ENCODE measurements around the gene ERC1.
"Not testable (repeated sequence)": the region's sequence is repeated elsewhere in the genome, so short reads cannot be mapped to it uniquely, and the experiment has no call there.

Gene ERC1

GRCh38 chr12:1287446-1287975, 296.5 kb downstream of the ERC1 start:
- DNase-seq (ENCODE audit: low read depth): no peak

- DNase-seq (ENCODE audit: low read depth): no peak
Observed at GRCh38 chr12:1288333-1288732, 297.3 kb downstream of the ERC1 start.

- DNase-seq (ENCODE audit: low read depth): no peak
Observed at GRCh38 chr12:1289371-1290155, 298.5 kb downstream of the ERC1 start.

- no peak for DNase-seq (ENCODE audit: low read depth)
Observed at GRCh38 chr12:1290716-1291115, 299.7 kb downstream of the ERC1 start.

- no peak for DNase-seq (ENCODE audit: low read depth)
Observed at GRCh38 chr12:1291601-1292332, 300.7 kb downstream of the ERC1 start.

GRCh38 chr12:1293901-1294300, 302.9 kb downstream of the ERC1 start:
- DNase-seq (ENCODE audit: low read depth): no peak

- no peak for DNase-seq (ENCODE audit: low read depth)
Observed at GRCh38 chr12:1297206-1297605, 306.2 kb downstream of the ERC1 start.

GRCh38 chr12:1297639-1298175, 306.7 kb downstream of the ERC1 start:
- no peak for DNase-seq (ENCODE audit: low read depth)

- DNase-seq (ENCODE audit: low read depth): no peak
Observed at GRCh38 chr12:1300460-1300859, 309.4 kb downstream of the ERC1 start.

- no peak for DNase-seq (ENCODE audit: low read depth)
Observed at GRCh38 chr12:1302201-1302870, 311.3 kb downstream of the ERC1 start.

GRCh38 chr12:1305063-1305434, 314.0 kb downstream of the ERC1 start:
- no peak for DNase-seq (ENCODE audit: low read depth)

GRCh38 chr12:1305791-1306500, 314.9 kb downstream of the ERC1 start:
- no peak for DNase-seq (ENCODE audit: low read depth)

- DNase-seq (ENCODE audit: low read depth): no peak
Observed at GRCh38 chr12:1306817-1307216, 315.8 kb downstream of the ERC1 start.

GRCh38 chr12:1307796-1308195, 316.8 kb downstream of the ERC1 start:
- DNase-seq (ENCODE audit: low read depth): no peak

GRCh38 chr12:1309613-1310012, 318.6 kb downstream of the ERC1 start:
- DNase-seq (ENCODE audit: low read depth): no peak

GRCh38 chr12:1310653-1311052, 319.6 kb downstream of the ERC1 start:
- no peak for DNase-seq (ENCODE audit: low read depth)

GRCh38 chr12:1311145-1311544, 320.1 kb downstream of the ERC1 start:
- DNase-seq (ENCODE audit: low read depth): no peak

GRCh38 chr12:1313906-1314305, 322.9 kb downstream of the ERC1 start:
- no peak for DNase-seq (ENCODE audit: low read depth)

- DNase-seq (ENCODE audit: low read depth): no peak
Observed at GRCh38 chr12:1314523-1314922, 323.5 kb downstream of the ERC1 start.

- not testable (repeated sequence) for DNase-seq (ENCODE audit: low read depth)
Observed at GRCh38 chr12:1316991-1317390, 326.0 kb downstream of the ERC1 start.

- no peak for DNase-seq (ENCODE audit: low read depth)
Observed at GRCh38 chr12:1318327-1319031, 327.5 kb downstream of the ERC1 start.

Data from HS-27A (cell line).